ENCODE results near the gene FBXW7.

FBXW7 gene

DNA sequence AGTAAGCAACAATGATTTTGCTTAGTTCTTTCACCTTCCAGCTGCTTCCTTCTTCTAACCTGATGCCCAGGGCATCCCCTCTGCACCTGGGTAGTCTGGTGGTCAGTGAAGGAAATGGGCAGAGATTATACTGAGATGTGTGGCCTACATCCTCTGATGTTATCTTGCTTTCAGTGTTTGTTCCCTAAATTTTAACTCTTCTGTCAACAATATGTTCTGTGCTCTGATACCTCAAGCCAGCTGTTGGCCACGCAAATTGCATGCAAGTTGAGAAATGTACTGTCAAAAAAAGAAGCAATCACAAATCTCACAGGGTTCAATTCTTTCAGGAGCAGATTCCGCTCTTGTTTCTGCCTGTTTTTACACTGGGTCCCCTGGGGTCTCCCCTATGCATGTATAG is 73.8 kb downstream of the FBXW7 start:
- TF ChIP-seq, protein P1, sequence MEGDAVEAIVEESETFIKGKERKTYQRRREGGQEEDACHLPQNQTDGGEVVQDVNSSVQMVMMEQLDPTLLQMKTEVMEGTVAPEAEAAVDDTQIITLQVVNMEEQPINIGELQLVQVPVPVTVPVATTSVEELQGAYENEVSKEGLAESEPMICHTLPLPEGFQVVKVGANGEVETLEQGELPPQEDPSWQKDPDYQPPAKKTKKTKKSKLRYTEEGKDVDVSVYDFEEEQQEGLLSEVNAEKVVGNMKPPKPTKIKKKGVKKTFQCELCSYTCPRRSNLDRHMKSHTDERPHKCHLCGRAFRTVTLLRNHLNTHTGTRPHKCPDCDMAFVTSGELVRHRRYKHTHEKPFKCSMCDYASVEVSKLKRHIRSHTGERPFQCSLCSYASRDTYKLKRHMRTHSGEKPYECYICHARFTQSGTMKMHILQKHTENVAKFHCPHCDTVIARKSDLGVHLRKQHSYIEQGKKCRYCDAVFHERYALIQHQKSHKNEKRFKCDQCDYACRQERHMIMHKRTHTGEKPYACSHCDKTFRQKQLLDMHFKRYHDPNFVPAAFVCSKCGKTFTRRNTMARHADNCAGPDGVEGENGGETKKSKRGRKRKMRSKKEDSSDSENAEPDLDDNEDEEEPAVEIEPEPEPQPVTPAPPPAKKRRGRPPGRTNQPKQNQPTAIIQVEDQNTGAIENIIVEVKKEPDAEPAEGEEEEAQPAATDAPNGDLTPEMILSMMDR (IDR thresholded peaks at IDR 0.05; ENCODE audit: insufficient read depth, low read length, poor library complexity, severe bottlenecking) = no peak
- peak overlapping the region; percentile 27 for H3K4me3 ChIP-seq (replicated peaks; ENCODE audit: low read depth, low read length)
- peak; percentile 59 for DNase-seq (ENCODE audit: extremely low read depth, insufficient read length)

DNA sequence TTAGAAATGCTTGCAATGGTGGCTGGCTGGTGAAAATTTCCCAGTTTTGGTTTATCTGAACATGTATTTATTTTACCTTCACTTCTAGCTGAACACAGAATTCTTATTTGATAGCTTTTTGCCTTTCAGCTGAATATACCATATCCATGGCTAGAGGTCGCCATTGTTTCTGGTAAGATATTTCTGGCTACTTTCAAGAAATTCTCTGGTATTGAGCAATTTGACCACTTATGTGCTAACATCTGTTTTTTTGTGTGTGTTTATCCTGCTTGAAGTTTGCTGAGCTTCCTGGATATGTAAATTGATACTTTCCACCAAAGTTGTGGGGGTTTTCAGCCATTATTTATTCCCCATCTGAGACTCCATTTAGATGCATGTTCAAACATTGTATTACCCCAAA is 75.4 kb downstream of the FBXW7 start:
- H3K36me3 ChIP-seq (ENCODE audit: control insufficient read depth, insufficient read depth, low read length) = no peaks in the 10 kb centered on the region
- TF ChIP-seq, protein P1 (IDR thresholded peaks at IDR 0.05; ENCODE audit: insufficient read depth, low read length, poor library complexity, severe bottlenecking) = peak; percentile 33
- H3K4me3 ChIP-seq (replicated peaks; ENCODE audit: low read depth, low read length) = no peak overlapping the region; the same call in 1 of the 2 replicates
- DNase-seq (ENCODE audit: extremely low read depth, insufficient read length) = no peak
- H3K27me3 ChIP-seq (replicated peaks; ENCODE audit: control insufficient read depth, insufficient read depth, low read length) = no peaks in the 10 kb centered on the region

More for the DNA sequence above, 73.8 kb downstream of the FBXW7 start:
- Histone ChIP-seq H3K27me3 (replicated peaks; ENCODE audit: control insufficient read depth, insufficient read depth, low read length) (no peaks in the 10 kb centered on the region), H3K36me3 (ENCODE audit: control insufficient read depth, insufficient read depth, low read length) (no peaks in the 10 kb centered on the region)

DNA sequence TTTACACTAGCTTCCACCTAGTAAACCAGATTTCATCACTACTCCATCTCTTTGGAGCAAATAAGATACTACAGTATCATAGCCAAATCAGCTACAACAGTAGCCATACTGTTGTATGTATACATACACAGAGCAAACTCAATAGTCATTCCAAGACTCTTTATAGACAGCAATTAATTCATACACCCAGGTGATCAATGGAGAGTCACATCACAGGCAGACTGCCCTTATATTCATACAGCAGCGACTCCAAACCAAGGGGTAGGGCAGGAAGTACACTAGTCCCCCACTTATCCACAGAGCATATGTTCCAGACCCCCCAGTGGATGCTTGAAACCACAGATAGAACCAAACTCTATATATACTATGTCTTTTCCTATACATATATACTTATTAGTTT is 76.6 kb downstream of the FBXW7 start:
- Histone ChIP-seq H3K36me3 (ENCODE audit: control insufficient read depth, insufficient read depth, low read length) (no peaks in the 10 kb centered on the region), H3K4me3 (replicated peaks; ENCODE audit: low read depth, low read length) (no peak overlapping the region), H3K27me3 (replicated peaks; ENCODE audit: control insufficient read depth, insufficient read depth, low read length) (no peaks in the 10 kb centered on the region)
- no peak for DNase-seq (ENCODE audit: extremely low read depth, insufficient read length)
- TF ChIP-seq, protein P1 (IDR thresholded peaks at IDR 0.05; ENCODE audit: insufficient read depth, low read length, poor library complexity, severe bottlenecking) = no peak

DNA sequence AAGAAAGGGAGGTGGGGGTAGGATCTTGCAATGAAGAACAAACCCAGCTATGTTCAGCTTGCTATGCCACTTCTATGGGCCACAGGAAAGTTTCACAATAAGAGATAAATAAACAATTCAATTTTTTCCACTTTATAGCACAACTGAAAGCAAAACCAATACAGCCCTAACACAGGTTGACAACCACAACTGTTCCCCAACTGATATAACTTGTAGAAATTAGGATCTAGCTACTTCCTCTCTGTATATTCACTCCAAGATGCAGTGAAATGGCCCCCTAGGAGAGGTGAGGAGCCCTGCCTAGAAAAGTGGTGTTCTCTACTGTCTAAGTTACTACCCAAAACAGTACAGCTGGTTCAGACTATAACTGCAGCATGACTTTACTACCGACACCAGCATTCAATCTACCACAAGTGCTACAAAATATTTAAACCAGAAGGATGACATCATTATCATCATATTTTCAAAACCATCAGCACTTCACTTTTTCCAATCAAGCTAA is 77.0 kb downstream of the FBXW7 start:
- H3K36me3 ChIP-seq (ENCODE audit: control insufficient read depth, insufficient read depth, low read length) = no peaks in the 10 kb centered on the region
- H3K4me3 ChIP-seq (replicated peaks; ENCODE audit: low read depth, low read length) = peak overlapping the region; percentile 23
- TF ChIP-seq, protein P1 (IDR thresholded peaks at IDR 0.05; ENCODE audit: insufficient read depth, low read length, poor library complexity, severe bottlenecking) = no peak
- no peaks in the 10 kb centered on the region for H3K27me3 ChIP-seq (replicated peaks; ENCODE audit: control insufficient read depth, insufficient read depth, low read length)
- DNase-seq (ENCODE audit: extremely low read depth, insufficient read length) = no peak

DNA sequence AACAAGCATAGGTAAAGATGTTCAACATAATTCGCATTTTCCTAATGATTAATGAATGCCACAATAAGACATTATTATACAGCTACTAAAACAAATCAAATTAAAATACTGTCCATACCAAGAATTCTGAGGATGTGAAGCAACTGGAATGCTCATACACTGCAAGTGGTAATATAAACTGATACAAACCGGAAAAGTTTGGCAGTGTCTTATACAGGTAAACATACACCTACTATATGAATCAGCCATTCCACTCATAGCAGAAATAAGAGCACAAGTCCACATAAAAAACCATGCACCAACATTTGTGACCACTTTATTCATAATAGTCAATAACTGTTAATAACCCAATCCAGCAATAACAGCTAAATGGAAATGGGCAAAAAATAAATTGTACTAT is 79.3 kb downstream of the FBXW7 start:
- no peak for DNase-seq (ENCODE audit: extremely low read depth, insufficient read length)
- Histone ChIP-seq H3K36me3 (ENCODE audit: control insufficient read depth, insufficient read depth, low read length) (no peaks in the 10 kb centered on the region), H3K4me3 (replicated peaks; ENCODE audit: low read depth, low read length) (no peak overlapping the region), H3K27me3 (replicated peaks; ENCODE audit: control insufficient read depth, insufficient read depth, low read length) (no peaks in the 10 kb centered on the region)
- TF ChIP-seq, protein P1 (IDR thresholded peaks at IDR 0.05; ENCODE audit: insufficient read depth, low read length, poor library complexity, severe bottlenecking) = no peak

DNA sequence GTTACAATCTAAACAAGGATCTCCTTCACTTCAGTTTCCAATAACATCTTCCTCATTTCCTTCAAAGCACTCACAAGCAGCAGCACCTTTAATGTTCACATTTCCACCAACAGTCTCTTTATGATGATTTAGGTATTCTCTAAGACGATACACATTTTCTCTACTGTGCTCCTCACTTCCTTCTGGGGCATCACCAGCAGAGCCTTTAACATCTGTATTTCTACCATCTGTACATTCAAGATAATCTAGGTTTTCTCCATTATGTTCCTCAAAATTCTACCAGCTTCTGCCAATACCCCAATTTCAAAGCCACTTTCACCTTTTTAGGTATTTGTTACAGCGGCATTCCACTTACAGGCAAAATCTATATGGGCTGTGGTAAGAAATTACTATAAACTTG is 80.6 kb downstream of the FBXW7 start:
- no peak for DNase-seq (ENCODE audit: extremely low read depth, insufficient read length)
- H3K4me3 ChIP-seq (replicated peaks; ENCODE audit: low read depth, low read length) = no peak overlapping the region
- H3K27me3 ChIP-seq (replicated peaks; ENCODE audit: control insufficient read depth, insufficient read depth, low read length) = no peaks in the 10 kb centered on the region
- H3K36me3 ChIP-seq (ENCODE audit: control insufficient read depth, insufficient read depth, low read length) = no peaks in the 10 kb centered on the region; the same call in 1 of the 2 replicates
- TF ChIP-seq, protein P1 (IDR thresholded peaks at IDR 0.05; ENCODE audit: insufficient read depth, low read length, poor library complexity, severe bottlenecking) = no peak

Measured in GM06990 (cell line).